SU-DHL-6 (cell line): ENCODE data around the gene MPZL1.

Experiments used
- EZH2phosphoT487 ChIP-seq: fragments of 200-600 bp; sonication (generic), shearing (Covaris generic); conservative IDR thresholded peaks from 2 replicates; pipeline ENCODE4 v1.6.1; 2018; ENCODE audit warnings: mild to moderate bottlenecking, antibody characterized with exemption, low read length, moderate library complexity, mixed read lengths
- TF ChIP-seq, protein P1 (sequence below): fragments of 200-600 bp; sonication (generic); IDR thresholded peaks from one replicate; pipeline ENCODE4 v1.5.1; 2017; ENCODE audit warnings: antibody characterized with exemption, mild to moderate bottlenecking, low read length, moderate library complexity; ENCODE audit not compliant: insufficient read depth, poor library complexity, severe bottlenecking

DNA sequence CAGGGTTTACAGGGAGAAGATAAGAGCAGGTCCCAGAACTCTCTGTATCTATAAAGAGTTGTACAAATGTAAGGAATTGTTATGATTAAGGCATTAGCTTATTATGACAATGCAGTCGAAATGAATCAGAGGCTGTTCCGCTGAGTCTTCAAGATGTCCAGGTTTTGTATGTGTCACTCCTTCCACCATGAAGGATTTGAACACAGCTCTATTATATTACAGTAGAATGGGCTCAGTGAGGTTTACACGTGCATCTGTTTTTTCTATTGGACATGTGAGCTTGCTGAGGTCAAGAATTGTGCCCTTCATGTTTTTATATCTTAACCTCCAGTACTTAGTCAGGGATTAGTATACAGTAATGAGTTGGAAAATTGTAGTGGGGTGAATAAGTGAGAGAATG is 86.3 kb downstream of the MPZL1 start:
- TF ChIP-seq, protein P1, sequence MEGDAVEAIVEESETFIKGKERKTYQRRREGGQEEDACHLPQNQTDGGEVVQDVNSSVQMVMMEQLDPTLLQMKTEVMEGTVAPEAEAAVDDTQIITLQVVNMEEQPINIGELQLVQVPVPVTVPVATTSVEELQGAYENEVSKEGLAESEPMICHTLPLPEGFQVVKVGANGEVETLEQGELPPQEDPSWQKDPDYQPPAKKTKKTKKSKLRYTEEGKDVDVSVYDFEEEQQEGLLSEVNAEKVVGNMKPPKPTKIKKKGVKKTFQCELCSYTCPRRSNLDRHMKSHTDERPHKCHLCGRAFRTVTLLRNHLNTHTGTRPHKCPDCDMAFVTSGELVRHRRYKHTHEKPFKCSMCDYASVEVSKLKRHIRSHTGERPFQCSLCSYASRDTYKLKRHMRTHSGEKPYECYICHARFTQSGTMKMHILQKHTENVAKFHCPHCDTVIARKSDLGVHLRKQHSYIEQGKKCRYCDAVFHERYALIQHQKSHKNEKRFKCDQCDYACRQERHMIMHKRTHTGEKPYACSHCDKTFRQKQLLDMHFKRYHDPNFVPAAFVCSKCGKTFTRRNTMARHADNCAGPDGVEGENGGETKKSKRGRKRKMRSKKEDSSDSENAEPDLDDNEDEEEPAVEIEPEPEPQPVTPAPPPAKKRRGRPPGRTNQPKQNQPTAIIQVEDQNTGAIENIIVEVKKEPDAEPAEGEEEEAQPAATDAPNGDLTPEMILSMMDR: no peak
- no peak for TF ChIP-seq EZH2phosphoT487
